Caco-2 (cell line): ENCODE measurements around the gene RGL4. TPM values are rescaled to one million over a fixed set of nuclear protein-coding genes. Genes with fewer than 3 reads are reported as not detected.

ENCODE experiments used
- BruUV-seq: library from RNA; stranded (reverse); fragments of 400-500 nt; replicated peaks from 2 replicates; lab custom pipeline; 2021; lab: Mats Ljungman, UMichigan
- CTCF ChIA-PET: fragments of 300-600 bp; sonication (Branson Sonifier 250); formaldehyde crosslinking; loops from one replicate; lab custom pipeline; 2022; ENCODE audit warnings: antibody characterized with exemption; lab: Charles Lee
- POLR2A ChIA-PET: fragments of 300-600 bp; sonication (Branson Sonifier 250); formaldehyde crosslinking; loops from one replicate; lab custom pipeline; 2022; ENCODE audit warnings: antibody characterized with exemption; lab: Charles Lee
- DNase-seq, 2 experiments: peaks; one replicate each; pipeline versions ENCODE4 v3.0.0 to v3.0.0-alpha.2; 2020 to 2022
- H3K27me3 ChIP-seq: replicated peaks from 2 replicates; pipeline ENCODE4 v1.6.0; 2011; ENCODE audit warnings: low read length; ENCODE audit not compliant: control insufficient read depth, insufficient read depth
- H3K36me3 ChIP-seq: 2 replicates; pipeline ENCODE4 v1.5.1; 2011; ENCODE audit warnings: low read length; ENCODE audit not compliant: control insufficient read depth, insufficient read depth
- H3K4me1 ChIP-seq: fragments of 250-450 bp; sonication (Bioruptor Pico); 2 replicates; pipeline ENCODE4 v1.5.1; 2020; ENCODE audit warnings: mild to moderate bottlenecking
- H3K4me3 ChIP-seq: 2 replicates; pipeline ENCODE4 v1.5.1; 2011; ENCODE audit warnings: low read depth, mild to moderate bottlenecking, control low read depth, low read length
- H3K9me3 ChIP-seq: fragments of 250-450 bp; sonication (Bioruptor Pico); 2 replicates; pipeline ENCODE4 v1.5.1; 2020; ENCODE audit warnings: mild to moderate bottlenecking, moderate library complexity
- H3K27ac Mint-ChIP-seq: one replicate; pipeline ENCODE4 v1.8.0; 2022; ENCODE audit warnings: mixed read lengths; ENCODE audit not compliant: unreplicated experiment
- H3K27me3 Mint-ChIP-seq: one replicate; pipeline ENCODE4 v1.8.0; 2022; ENCODE audit warnings: mixed read lengths; ENCODE audit not compliant: insufficient read depth, unreplicated experiment
- H3K36me3 Mint-ChIP-seq: one replicate; pipeline ENCODE4 v1.8.0; 2022; ENCODE audit warnings: mild to moderate bottlenecking, mixed read lengths; ENCODE audit not compliant: insufficient read depth, unreplicated experiment
- H3K4me1 Mint-ChIP-seq: one replicate; pipeline ENCODE4 v1.8.0; 2022; ENCODE audit warnings: low read depth, mixed read lengths; ENCODE audit not compliant: unreplicated experiment
- H3K4me3 Mint-ChIP-seq: one replicate; pipeline ENCODE4 v1.8.0; 2022; ENCODE audit warnings: mild to moderate bottlenecking, moderate library complexity, mixed read lengths; ENCODE audit not compliant: unreplicated experiment
- H3K9me3 Mint-ChIP-seq: one replicate; pipeline ENCODE4 v1.8.0; 2022; ENCODE audit warnings: mixed read lengths; ENCODE audit not compliant: unreplicated experiment
- CTCF ChIP-seq, 2 experiments: fragments of 200-600 bp in 1 of 2; IDR thresholded peaks; 1 replicate in 1 of 2; 2 replicates in 1 of 2; pipeline versions ENCODE4 v1.5.1 to v1.8.0; 2011 to 2022; ENCODE audit warnings: antibody characterized with exemption in 1 of 2, control low read depth in 1 of 2, inconsistent platforms in 1 of 2, low read depth in 1 of 2, low read length in 1 of 2, mild to moderate bottlenecking in 1 of 2, moderate library complexity in 1 of 2; ENCODE audit not compliant: insufficient read depth in 1 of 2, severe bottlenecking in 1 of 2, unreplicated experiment in 1 of 2
- intact Hi-C: fragments of 100-400 bp; cut with micrococcal nuclease; formaldehyde crosslinking; loops from one replicate; pipeline ENCODE4 v1.10.0; 2022; ENCODE audit not compliant: unreplicated experiment
- total RNA-seq: library from RNA; stranded (reverse); gene quantifications from 2 replicates; pipeline ENCODE4 v1.2.3, GENCODE V29; 2022

Gene RGL4
- total RNA-seq, 1 experiment from 2014 or later, result not detected

GRCh38 chr22:23691748-23692423 is 1.1 kb downstream of the RGL4 start:
- H3K4me3 ChIP-seq, result no peak overlapping the region
- BruUV-seq, result no TSS peak
- intact Hi-C loops, result no loop called here
- ChIA-PET CTCF (no interaction called here), POLR2A (no interaction called here)
- peaks cover 4% of the 10 kb centered on the region for H3K36me3 ChIP-seq
- Mint-ChIP-seq H3K9me3 (no peaks in the 10 kb centered on the region), H3K27ac (no peak overlapping the region), H3K27me3 (no peaks in the 10 kb centered on the region), H3K4me1 (no peaks in the 10 kb centered on the region), H3K36me3 (peaks cover 26% of the 10 kb centered on the region), H3K4me3 (no peak overlapping the region)
- no peak for TF ChIP-seq CTCF (IDR thresholded peaks at IDR 0.05; ENCODE audit: insufficient read depth in 1 of 2, low read depth in 1 of 2, low read length in 1 of 2, severe bottlenecking in 1 of 2, unreplicated experiment in 1 of 2)
- no peaks in the 10 kb centered on the region for H3K27me3 ChIP-seq
- no peaks in the 10 kb centered on the region for H3K4me1 ChIP-seq
- DNase-seq, result no peak
- H3K9me3 ChIP-seq, result no peaks in the 10 kb centered on the region

DNA sequence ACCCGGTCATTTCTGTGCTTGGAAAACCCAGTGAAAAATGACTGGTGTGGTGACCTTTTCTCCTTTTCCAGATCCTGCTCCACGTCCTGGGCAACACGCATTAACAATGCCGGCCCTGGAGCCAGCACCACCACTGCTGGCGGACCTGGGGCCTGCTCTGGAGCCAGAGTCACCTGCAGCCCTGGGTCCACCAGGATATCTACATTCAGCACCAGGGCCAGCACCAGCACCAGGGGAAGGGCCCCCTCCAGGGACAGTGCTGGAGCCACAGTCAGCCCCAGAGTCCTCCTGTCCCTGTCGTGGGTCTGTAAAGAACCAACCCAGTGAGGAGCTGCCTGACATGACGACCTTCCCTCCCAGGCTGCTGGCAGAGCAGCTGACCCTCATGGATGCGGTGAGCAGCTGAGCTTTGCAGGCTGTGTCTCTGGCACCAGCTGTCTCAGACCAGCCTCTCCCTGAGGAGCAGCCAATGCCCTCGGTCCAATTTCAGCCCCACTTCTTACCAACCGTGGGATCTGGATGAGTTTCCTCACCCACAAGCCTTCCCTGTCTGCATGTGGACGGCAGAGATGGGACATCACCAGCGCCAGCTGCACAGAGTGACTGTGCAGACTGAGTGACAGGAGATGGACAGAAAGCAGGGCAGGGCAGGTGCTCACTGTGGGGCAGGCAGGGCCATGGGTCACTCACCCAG is 1.9 kb downstream of the RGL4 start:
- intact Hi-C loops, result no loop called here
- POLR2A ChIA-PET, result no interaction called here

More for the DNA sequence above, 1.9 kb downstream of the RGL4 start:
- Mint-ChIP-seq H3K27ac (no peak overlapping the region), H3K27me3 (no peaks in the 10 kb centered on the region), H3K36me3 (peaks cover 26% of the 10 kb centered on the region), H3K4me1 (no peaks in the 10 kb centered on the region), H3K4me3 (no peak overlapping the region), H3K9me3 (no peaks in the 10 kb centered on the region)
- no peaks in the 10 kb centered on the region for H3K9me3 ChIP-seq
- TF ChIP-seq CTCF (IDR thresholded peaks at IDR 0.05; ENCODE audit: insufficient read depth in 1 of 2, low read depth in 1 of 2, low read length in 1 of 2, severe bottlenecking in 1 of 2, unreplicated experiment in 1 of 2), result no peak
- no peaks in the 10 kb centered on the region for H3K27me3 ChIP-seq
- CTCF ChIA-PET, result no interaction called here
- no TSS peak for BruUV-seq
- no peaks in the 10 kb centered on the region for H3K4me1 ChIP-seq
- peak in 1 of 2 experiments; percentile 21 for DNase-seq
- H3K36me3 ChIP-seq, result peaks cover 4% of the 10 kb centered on the region
- no peak overlapping the region for H3K4me3 ChIP-seq
